Activated T-helper 1 cell treated with anti-CD3 and anti-CD28 coated beads, Interleukin-2, amount 50 U/mL, for 16 hours (primary cell): Measurements from ENCODE around the gene ROBO3.

ENCODE experiments used
- DNase-seq, 2 donors: peaks; one replicate each; pipeline ENCODE4 v3.0.0-alpha.2; 2020; ENCODE audit warnings: low read depth in 1 of 2, low spot score in 1 of 2

Gene ROBO3

DNA sequence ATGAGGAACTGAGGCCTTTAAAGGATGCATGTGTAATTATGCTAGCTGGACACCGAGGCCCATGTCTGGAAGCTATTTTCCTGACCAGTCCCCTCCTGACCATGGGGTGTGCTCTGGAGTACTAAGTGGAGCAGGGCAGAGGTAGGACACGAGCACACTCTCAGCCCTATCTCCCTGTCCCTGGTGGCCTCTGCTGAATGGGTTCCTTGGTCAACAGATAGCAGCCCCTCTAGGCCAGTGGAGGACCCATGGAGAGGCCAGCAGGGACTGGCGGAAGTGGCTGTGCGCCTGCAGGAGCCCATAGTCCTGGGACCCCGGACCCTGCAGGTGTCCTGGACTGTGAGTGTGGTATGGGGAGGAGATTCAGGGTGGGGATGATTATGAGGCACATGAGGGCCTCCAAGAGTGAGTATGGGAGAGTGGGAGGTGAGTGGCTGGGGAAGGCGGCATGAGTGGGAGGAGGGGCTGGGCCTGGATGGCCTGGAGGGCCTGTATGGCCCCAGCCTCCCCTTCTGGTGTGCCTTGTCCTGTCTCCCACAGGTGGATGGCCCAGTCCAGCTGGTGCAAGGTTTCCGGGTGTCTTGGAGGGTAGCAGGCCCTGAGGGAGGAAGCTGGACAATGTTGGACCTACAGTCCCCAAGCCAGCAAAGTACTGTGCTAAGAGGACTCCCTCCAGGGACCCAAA is 9.5 kb downstream of the ROBO3 start:
- DNase-seq = no peak

DNA sequence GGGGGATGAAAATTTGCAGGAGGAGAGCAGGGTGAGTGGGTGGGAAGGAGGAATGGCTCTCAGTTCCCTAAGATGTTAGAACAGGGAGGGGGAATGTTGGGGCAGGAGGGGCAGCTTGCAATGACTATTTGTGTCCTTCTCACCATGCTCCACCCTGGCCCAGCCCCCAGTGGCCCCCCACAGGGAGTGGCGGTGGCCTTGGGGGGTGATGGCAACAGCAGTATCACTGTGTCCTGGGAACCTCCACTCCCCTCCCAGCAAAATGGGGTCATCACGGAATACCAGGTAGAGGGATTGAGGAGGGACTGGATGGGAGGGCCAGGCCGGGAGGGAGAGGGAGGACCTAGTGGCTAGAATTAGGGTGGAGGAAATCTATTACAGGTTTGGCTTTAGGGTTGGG is 10.2 kb downstream of the ROBO3 start:
- no peak for DNase-seq

DNA sequence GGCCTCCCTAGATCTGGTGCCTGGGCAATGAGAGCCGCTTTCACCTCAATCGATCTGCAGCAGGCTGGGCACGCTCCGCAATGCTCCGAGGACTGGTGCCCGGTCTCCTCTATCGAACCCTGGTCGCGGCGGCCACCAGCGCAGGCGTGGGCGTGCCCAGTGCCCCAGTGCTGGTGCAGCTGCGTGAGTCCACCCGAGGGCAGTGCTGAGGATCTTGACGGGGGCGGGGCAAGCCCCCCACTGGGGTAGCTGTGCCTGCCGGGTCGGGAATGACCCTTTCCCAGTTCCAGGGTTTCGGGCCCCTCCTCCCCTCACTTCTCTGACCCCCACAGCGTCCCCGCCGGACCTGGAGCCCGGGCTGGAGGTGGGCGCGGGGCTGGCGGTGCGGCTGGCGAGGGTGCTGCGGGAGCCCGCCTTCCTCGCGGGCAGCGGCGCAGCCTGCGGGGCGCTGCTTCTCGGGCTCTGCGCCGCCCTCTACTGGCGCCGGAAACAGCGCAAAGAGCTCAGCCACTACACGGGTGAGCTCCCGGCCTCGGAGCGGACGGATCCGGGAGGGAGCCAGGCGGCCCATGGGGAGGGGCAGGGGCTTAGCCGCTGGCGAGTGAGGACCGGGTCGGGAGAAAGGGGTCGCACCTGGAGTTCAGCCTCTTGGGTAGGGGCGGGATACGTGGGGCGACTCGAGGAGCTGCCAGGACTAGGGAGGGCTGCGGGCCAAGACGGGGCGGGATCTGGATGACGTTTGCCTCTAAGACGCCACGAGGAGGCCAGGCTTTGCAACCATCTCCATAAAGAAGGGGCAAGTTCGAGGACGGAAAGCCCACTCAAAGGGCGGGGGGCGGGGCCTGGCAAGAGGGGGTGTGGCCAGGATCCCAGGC is 10.9 kb downstream of the ROBO3 start:
- DNase-seq = peak; percentile 50 to 53

DNA sequence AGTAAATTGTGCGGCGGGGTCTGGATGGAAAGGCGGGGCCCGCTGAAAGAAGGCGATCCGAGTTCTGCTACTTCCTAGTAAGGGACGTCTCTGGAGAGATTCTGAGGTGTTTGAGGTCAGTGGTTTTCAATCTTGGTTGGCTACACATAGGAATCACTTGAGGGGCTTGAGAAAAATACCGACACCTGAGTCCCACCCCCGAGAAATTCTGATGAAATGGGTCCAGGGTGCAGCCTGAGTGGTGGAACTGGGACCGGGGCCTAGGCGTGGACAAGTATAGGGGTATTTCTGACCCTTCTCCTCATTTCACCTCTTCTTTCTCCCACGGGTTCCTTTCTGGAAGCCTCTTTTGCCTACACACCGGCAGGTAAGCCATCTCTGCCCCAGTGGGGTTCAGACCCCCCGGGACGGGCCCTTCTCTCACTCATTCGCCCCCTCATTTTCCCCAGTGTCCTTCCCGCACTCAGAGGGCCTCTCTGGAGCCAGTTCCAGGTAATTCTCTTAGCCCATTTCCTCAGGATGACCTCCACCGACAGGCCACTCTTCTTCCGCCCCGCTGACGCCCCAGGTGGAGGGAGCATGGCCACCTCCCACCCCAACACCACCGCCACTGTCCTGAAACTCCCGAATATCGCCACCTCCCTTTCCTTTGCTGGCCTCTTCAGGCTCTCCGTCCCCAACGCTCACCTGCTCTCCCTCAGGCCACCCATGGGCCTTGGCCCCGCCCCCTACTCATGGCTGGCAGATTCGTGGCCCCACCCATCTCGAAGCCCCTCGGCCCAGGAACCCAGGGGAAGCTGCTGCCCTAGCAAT is 11.8 kb downstream of the ROBO3 start:
- no peak for DNase-seq

DNA sequence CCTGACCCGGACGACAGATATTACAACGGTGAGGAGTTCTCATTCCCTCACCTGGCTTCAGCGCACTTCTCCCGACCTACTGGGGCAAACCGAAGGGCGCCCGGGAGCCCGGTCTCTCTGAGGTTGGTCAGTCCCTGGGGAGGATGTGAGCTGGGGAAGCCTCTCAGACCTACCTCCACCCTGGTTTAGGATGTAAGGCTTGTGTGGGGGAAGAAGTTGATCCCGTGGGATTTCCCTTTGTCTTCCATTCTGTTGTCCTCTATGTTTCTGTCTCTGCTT is 12.3 kb downstream of the ROBO3 start:
- DNase-seq = no peak

GRCh38 chr11:124877910-124878758 is 12.9 kb downstream of the ROBO3 start:
- no peak for DNase-seq

GRCh38 chr11:124878759-124879492 is 13.7 kb downstream of the ROBO3 start:
- no peak for DNase-seq

DNA sequence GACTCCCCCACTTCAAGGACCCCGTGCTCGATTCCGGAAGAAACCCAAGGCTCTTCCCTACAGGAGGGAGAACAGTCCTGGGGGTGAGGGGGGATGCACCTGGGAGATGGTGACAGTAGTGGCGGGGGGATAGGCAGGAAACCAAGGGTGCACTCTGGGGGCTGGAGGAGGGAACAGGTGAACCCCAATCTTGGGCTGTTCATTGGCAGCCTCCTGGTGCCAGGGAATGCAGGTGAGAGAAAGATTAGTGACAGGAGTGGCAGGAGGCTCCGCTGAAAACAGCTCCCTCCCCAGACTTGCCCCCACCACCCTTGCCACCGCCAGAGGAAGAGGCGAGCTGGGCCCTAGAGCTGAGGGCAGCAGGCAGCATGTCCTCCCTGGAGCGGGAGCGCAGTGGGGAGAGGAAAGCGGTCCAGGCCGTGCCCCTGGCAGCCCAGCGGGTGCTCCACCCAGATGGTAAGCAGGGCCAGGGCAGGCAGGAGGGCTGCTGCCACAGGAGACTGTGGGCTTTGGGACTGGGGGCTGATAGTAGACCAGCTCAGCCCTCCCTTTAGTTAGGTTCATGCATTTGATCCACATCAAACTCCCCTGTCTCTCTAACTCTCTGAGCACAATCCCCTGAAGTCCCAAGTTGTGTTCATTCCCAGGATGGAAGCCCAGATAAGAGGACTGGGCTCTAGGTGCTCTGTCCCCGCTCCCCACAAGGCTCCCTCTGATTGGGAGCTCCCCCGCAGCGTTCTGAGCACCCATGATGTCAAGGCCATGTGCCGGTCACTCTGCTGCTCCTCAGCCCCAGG is 14.5 kb downstream of the ROBO3 start:
- no peak for DNase-seq

GRCh38 chr11:124880290-124880611 is 15.0 kb downstream of the ROBO3 start:
- no peak for DNase-seq

DNA sequence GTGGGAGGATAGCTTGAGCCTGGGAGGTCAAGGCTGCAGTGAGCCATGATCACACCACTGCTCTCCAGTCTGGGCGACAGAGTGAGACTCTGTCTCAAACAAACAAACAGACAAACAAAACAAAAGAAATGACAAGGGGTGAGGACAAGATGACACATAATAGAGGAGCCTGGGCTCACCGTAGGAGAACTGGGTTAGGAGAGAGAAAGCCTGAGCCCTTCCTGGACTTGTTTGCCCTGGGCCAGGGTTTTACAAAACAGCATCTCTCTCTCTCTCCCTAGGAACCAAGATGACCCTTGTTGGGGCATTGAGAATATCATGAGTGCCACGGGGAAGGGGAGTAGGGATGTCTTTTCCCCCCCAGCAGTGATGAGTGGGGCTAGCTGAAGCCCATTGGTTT is 15.7 kb downstream of the ROBO3 start:
- no peak for DNase-seq

- no peak for DNase-seq
Observed at GRCh38 chr11:124882339-124883071, 17.3 kb downstream of the ROBO3 start.

GRCh38 chr11:124884340-124884739 is 19.1 kb downstream of the ROBO3 start:
- no peak for DNase-seq

DNA sequence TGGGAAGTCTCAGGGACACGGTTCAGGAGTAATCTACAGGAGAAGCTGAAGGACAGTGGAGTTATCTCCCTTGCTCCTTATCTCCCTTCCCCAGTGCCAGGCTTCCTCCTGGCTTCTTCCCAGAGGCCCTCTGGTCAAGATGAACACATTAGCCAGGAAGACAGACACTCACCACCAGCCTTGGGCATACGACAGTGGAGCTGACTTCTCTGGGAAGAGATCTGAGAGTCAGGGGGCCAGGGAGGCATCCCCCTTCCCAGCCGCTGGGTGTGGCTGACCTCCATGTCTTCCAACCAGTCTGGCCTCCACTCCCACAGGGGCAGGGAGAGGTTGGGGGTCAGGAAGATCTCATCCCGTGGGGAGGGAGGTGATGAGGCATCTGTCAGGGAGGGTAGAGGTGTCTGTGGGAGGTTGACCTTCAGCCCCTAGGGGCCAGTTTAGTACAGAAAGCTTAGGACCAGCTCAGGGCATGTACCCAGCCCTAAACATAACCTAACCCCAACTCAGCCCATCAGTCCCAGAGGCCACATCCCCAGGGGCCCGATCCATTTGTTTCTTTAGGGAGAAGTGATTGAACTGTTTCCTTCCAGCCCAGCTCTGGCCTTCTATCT is 19.7 kb downstream of the ROBO3 start:
- DNase-seq = no peak

DNA sequence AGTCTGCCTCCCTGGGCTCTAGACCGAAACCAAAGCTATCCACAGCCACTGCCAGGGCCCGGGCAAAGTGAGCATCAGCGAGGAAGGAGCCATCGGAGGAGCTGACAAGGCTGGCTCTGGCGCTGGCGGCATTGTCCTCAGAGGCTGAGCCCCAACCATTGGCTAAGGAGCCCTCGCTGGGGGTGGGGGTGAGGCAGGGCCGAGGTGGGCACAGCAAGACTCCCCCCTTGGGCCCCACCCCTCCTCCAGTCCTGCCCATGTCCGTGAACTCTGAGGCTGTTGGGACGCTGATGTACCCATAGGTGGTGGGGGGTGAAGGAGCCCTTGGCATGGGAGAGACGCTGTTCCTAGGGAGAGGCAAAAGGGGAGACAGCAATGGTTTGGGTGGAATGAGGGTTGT is 21.2 kb downstream of the ROBO3 start:
- DNase-seq = no peak

DNA sequence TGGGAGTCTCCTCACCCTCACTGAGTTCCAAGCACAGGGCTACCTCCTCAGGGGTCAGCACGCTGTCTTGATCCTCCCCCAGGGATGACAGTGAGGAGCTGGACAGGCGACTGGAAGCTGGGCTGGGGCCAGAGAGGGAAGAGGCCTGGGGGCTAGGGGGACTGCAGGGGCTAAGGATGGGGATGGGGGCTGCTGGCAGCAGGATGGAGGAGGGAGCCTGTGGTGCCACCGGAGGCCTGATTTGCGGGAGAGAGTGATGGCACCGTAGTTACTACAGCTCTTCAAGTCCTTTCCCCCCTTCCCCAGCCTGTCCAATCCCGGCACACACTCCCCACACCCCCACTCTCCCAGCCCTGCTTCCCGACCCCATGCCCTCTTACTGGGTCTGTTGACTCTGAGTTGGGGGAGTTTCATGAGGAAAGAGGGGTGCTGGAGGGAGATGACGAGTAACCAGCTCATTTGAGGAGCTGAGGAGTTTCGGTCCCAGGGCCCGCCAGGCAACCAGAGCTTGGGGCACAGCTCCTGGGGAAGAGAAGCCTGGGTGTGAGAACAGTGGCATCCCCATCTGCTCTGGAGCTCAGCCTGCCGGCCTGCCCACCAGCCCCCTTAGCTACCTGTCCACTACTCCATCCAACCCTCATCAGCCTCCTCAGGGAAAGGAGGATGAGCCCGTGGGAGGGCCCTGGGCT is 21.9 kb downstream of the ROBO3 start:
- no peak for DNase-seq

DNA sequence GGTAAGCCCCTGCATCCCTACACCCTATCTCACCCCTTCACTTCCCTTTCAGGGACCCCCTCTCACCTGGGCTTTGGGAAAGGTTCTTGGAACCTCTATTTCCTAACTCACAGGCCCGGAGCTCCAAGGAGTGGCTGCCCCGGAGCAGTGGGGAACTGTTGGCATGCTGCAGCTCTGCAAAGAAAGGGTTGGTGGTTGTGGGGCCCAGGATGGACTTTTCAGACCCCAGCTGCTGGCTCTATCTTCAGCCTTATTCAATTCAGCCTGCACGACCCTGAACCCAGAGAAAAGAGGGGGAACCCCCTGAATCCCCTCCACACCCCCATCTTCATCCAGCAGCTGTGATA is 22.4 kb downstream of the ROBO3 start:
- DNase-seq = no peak

GRCh38 chr11:124889191-124890091 is 24.2 kb downstream of the ROBO3 start:
- DNase-seq = no peak
